ENCODE data around the gene SLITRK3.

The SLITRK3 gene

GRCh38 chr3:165195640-165196576 is at the start of gene SLITRK3:
SLITRK3 (minus strand) TSS chr3:165196384; CDS start chr3:165190830, 5,554 bp downstream.
- DNase-seq: no peak

- DNase-seq: no peak
Observed at GRCh38 chr3:165243597-165243996, 47.4 kb upstream of the SLITRK3 start.

GRCh38 chr3:165233501-165234195 is 37.5 kb upstream of the SLITRK3 start:
- DNase-seq: no peak

GRCh38 chr3:165225604-165226003 is 29.4 kb upstream of the SLITRK3 start:
- no peak for DNase-seq

- DNase-seq: no peak
Observed at GRCh38 chr3:165217739-165218138, 21.6 kb upstream of the SLITRK3 start.

GRCh38 chr3:165212580-165212979 is 16.4 kb upstream of the SLITRK3 start:
- DNase-seq: no peak

- no peak for DNase-seq
Observed at GRCh38 chr3:165211721-165212120, 15.5 kb upstream of the SLITRK3 start.

- no peak for DNase-seq
Observed at GRCh38 chr3:165210727-165211126, 14.5 kb upstream of the SLITRK3 start.

GRCh38 chr3:165210132-165210531 is 13.9 kb upstream of the SLITRK3 start:
- DNase-seq: no peak

- DNase-seq: no peak
Observed at GRCh38 chr3:165206454-165207266, 10.5 kb upstream of the SLITRK3 start.

- no peak for DNase-seq
Observed at GRCh38 chr3:165204445-165204844, 8.3 kb upstream of the SLITRK3 start.

- no peak for DNase-seq
Observed at GRCh38 chr3:165202995-165203394, 6.8 kb upstream of the SLITRK3 start.

- no peak for DNase-seq
Observed at GRCh38 chr3:165201964-165202363, 5.8 kb upstream of the SLITRK3 start.

GRCh38 chr3:165197481-165197800 is 1.3 kb upstream of the SLITRK3 start:
- DNase-seq: no peak

- DNase-seq: no peak
Observed at GRCh38 chr3:165196577-165197480, 645 bp upstream of the SLITRK3 start.

GRCh38 chr3:165195241-165195639 is 944 bp downstream of the SLITRK3 start:
- DNase-seq: no peak

GRCh38 chr3:165194511-165195240 is 1.5 kb downstream of the SLITRK3 start:
- no peak for DNase-seq

GRCh38 chr3:165193366-165194254 is 2.6 kb downstream of the SLITRK3 start:
- DNase-seq: no peak

- no peak for DNase-seq
Observed at GRCh38 chr3:165192610-165193192, 3.5 kb downstream of the SLITRK3 start.

GRCh38 chr3:165191491-165191890 is 4.7 kb downstream of the SLITRK3 start:
- DNase-seq: no peak
